NB4 (cell line): ENCODE measurements around the gene CBLN1.

Source experiments
- DNase-seq: peaks from one replicate; pipeline ENCODE4 v3.0.0; 2010; ENCODE audit warnings: low read depth
- H3K4me3 ChIP-seq: one replicate; pipeline ENCODE4 v1.5.1; 2011; ENCODE audit warnings: mild to moderate bottlenecking, low read depth, low read length, moderate library complexity
- MYC ChIP-seq: IDR thresholded peaks from 2 replicates; pipeline ENCODE4 v1.6.1; 2011; ENCODE audit warnings: low read depth, low read length
- POLR2A ChIP-seq: IDR thresholded peaks from 2 replicates; pipeline ENCODE4 v1.6.1; 2011; ENCODE audit warnings: mild to moderate bottlenecking; ENCODE audit not compliant: insufficient read length; ENCODE audit errors: extremely low read depth
- TF ChIP-seq, protein P1 (sequence below): IDR thresholded peaks from one replicate; pipeline ENCODE4 v1.5.1; 2012; ENCODE audit warnings: low read depth, low read length
- TF ChIP-seq, protein P2 (sequence below): IDR thresholded peaks from 2 replicates; pipeline ENCODE4 v1.6.1; 2011; ENCODE audit warnings: low read depth, low read length

The CBLN1 gene

DNA sequence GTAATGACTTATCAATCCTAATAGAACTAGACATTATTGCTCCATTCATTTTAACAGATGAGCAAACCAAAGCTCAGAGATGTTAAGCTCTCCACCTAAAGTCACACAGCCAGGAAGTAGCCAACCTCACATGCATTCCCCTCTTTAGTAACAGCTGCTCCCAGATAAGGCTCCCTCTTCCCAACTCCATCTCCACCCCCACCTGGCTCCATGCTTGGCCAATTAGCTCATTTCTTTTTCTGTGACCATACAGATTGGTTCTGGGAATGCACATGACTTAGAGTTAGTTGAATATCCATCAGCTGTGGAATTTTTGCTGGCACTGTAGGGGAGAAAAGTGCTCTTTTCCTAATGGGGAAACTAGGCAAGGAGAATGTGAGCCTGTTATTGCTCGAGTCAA, 13.0 kb downstream of the CBLN1 start:
- DNase-seq = no peak
- no peak overlapping the region for H3K4me3 ChIP-seq
- no peak for TF ChIP-seq MYC
- TF ChIP-seq, protein P1, sequence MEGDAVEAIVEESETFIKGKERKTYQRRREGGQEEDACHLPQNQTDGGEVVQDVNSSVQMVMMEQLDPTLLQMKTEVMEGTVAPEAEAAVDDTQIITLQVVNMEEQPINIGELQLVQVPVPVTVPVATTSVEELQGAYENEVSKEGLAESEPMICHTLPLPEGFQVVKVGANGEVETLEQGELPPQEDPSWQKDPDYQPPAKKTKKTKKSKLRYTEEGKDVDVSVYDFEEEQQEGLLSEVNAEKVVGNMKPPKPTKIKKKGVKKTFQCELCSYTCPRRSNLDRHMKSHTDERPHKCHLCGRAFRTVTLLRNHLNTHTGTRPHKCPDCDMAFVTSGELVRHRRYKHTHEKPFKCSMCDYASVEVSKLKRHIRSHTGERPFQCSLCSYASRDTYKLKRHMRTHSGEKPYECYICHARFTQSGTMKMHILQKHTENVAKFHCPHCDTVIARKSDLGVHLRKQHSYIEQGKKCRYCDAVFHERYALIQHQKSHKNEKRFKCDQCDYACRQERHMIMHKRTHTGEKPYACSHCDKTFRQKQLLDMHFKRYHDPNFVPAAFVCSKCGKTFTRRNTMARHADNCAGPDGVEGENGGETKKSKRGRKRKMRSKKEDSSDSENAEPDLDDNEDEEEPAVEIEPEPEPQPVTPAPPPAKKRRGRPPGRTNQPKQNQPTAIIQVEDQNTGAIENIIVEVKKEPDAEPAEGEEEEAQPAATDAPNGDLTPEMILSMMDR = no peak
- no peak for TF ChIP-seq POLR2A
- TF ChIP-seq, protein P2, sequence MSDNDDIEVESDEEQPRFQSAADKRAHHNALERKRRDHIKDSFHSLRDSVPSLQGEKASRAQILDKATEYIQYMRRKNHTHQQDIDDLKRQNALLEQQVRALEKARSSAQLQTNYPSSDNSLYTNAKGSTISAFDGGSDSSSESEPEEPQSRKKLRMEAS = no peak

DNA sequence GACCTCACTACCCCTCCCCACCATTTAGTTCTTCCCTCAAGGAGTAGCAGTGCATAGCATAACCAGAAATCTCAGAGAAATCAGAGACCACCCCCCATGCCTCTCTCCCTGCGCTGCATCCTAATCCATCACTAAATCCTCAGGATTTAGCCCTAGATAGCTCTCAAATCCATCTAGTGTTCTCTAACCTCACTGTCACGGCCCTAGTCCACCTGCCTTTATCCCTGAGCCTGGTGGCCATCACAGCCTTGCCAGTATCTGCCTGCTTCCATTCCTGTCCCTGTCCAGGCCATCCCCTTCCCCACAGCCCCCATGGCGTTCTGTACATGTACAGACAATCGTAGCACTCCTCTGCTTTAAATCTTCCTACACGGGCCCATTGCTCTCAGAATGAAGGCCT, 19.1 kb downstream of the CBLN1 start:
- TF ChIP-seq MYC (no peak), POLR2A (no peak)
- TF ChIP-seq, protein P2 = no peak
- TF ChIP-seq, protein P1 = no peak
- DNase-seq = no peak
- no peak overlapping the region for H3K4me3 ChIP-seq

DNA sequence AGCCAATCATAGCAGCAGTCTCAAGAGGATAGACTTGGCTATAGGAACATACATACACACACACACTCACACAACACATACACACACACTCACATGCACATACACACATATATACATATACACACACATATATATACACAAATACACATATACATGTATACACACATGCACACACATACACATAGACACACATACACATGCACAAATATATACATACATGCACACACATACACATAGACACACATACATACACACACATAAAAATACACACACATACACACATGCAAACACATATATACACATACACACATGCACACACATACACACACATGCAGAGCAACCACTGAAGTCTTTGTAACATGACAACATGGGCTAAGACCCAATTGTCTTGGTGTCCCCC, 19.7 kb downstream of the CBLN1 start:
- H3K4me3 ChIP-seq = no peak overlapping the region
- no peak for DNase-seq
- TF ChIP-seq, protein P2 = no peak
- TF ChIP-seq MYC = no peak
- TF ChIP-seq, protein P1 = no peak
- TF ChIP-seq POLR2A = no peak

DNA sequence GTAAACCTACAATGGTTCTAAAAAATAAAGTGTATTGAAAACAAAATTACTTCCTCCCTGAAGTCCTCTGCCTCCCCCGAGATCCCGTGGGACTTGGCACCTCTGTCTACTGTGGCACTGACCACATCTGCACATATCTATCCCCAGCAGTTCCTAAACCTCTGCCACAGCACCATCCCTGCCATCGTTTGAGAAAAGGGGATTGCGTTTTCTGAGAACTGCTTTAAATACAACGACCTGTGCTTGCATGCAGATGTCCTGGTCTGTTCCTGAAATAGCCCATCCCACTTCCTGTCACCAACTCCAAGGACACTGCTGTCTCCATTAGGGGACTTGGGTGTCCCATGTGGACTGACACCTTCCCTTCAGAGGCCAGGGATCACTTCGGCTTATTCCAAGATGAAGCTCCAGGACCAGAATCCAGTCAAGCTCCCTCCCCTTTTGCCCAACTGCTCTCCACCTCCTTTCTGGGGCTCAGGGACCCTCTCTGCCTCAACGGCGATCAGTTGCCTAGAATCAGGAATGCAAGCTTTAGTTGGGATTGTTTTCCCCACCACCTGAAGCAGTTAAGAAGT, 20.6 kb downstream of the CBLN1 start:
- no peak overlapping the region for H3K4me3 ChIP-seq
- no peak for DNase-seq
- TF ChIP-seq POLR2A = no peak
- TF ChIP-seq, protein P1 = no peak
- TF ChIP-seq MYC = no peak
- TF ChIP-seq, protein P2 = no peak

DNA sequence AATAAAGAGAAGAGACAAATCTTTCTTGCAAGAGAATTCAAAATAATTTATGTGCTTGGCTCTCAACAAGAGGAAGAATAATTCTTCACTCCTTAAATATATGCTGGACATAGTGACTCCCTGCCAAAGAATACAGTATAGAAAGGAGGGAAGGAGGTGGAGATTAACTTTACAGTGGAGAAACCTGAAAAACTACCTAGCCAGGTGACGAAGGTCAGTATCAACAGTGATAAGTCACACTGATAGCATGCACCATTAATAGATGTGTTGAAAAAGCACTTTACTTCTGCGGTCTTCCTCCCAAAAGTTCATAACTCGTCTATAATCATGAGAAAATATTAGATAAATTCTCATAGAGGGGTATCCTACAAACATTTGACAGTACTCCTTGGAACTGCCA, 21.4 kb downstream of the CBLN1 start:
- DNase-seq = no peak
- H3K4me3 ChIP-seq = no peak overlapping the region
- TF ChIP-seq, protein P2 = no peak
- TF ChIP-seq POLR2A (no peak), MYC (no peak)
- TF ChIP-seq, protein P1 = no peak

DNA sequence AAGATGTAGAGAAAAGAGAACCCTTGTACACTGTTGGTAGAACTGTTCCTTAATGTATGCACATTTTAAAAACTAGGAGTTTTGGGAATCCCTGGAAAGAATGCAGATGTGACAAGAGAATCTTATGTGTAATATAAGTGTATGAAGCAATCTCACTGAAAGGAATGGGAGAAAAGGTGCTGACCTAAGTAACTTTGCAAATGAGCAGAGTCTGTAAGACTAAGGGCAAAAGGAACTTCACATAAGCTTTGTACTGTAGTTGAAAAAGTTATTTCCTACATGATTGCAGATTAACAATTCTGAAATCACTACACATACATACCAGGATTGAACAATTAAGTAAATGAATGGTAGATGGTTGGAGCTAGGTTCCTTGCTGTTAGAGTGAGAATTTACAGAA, 22.3 kb downstream of the CBLN1 start:
- H3K4me3 ChIP-seq = no peak overlapping the region
- TF ChIP-seq, protein P2 = no peak
- TF ChIP-seq, protein P1 = no peak
- TF ChIP-seq POLR2A = no peak
- TF ChIP-seq MYC = no peak
- no peak for DNase-seq
